ENCODE measurements around the gene TRPV6. TPM values are rescaled to one million over a fixed set of nuclear protein-coding genes. Genes with fewer than 3 reads are reported as not detected.

The TRPV6 gene
- total RNA-seq, 1 experiment from 2014 or later = 1.7 TPM

- TF ChIP-seq TCF7L2 (IDR thresholded peaks at IDR 0.05; ENCODE audit: borderline replicate concordance, extremely low read depth, insufficient read depth, insufficient read length) = no peak
- TF ChIP-seq EZH2 (IDR thresholded peaks at IDR 0.05) = no peak
- TF ChIP-seq EZH2phosphoT487 (IDR thresholded peaks at IDR 0.05; ENCODE audit: borderline replicate concordance) = no peak
- TF ChIP-seq, protein P1, sequence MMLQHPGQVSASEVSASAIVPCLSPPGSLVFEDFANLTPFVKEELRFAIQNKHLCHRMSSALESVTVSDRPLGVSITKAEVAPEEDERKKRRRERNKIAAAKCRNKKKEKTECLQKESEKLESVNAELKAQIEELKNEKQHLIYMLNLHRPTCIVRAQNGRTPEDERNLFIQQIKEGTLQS (IDR thresholded peaks at IDR 0.05) = no peak
- TF ChIP-seq RAD21 (IDR thresholded peaks at IDR 0.05; ENCODE audit: low read depth) = no peak
- no peak for TF ChIP-seq POLR2AphosphoS5 (IDR thresholded peaks at IDR 0.05; ENCODE audit: low read depth, low read length)
- no peak for TF ChIP-seq REST (IDR thresholded peaks at IDR 0.05; ENCODE audit: low read depth)
- TF ChIP-seq SRF (IDR thresholded peaks at IDR 0.05; ENCODE audit: low read depth) = no peak
Measured at GRCh38 chr7:142881586-142882337, 3.8 kb downstream of the TRPV6 start (continued).

DNA sequence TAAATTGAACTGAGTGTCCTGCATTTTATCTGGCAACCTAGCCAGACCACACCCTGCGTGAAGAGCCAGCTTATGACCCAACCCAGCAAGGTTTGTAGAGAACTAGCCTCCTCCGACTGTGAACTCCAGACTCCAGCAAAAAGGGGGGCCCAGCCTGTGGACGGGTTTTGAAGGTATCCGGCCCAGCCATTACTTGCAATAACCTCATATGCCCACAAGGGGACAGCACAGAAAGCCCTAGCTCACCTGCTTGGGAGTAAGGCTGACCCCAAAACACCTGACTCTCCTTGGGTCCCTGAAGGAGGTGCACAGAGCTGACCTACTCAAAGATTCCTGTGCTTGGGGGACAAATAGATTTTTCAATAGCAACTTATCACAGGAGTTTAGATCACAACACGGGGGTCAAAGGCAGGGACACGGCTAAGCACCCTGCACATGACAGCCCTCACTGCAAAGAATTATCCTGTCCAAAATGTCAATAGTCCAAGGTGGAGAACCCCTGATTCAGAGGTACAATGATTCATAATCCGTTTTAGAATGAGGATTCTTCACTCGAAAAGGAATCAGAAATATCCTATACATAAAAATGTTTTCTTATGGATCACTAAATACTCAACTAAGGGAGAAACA is 4.6 kb downstream of the TRPV6 start:
- RAD21 ChIA-PET (ENCODE audit: low non-redundant PET in 1 of 2, low total read pairs in 2 of 2, uncharacterized antibody in 2 of 2, unreplicated experiment in 2 of 2) = no interaction called here
- Histone ChIP-seq H3K9me3 (ENCODE audit: control insufficient read depth in 1 of 2, insufficient read depth in 1 of 2, low read depth in 1 of 2, low read length in 2 of 2) (no peaks in the 10 kb centered on the region), H3K4me2 (ENCODE audit: low read length) (no peak overlapping the region), H3K79me2 (ENCODE audit: insufficient read depth, low read length) (no peaks in the 10 kb centered on the region), H4K20me1 (ENCODE audit: insufficient read depth) (no peaks in the 10 kb centered on the region), H2AFZ (ENCODE audit: low read depth, low read length, poor library complexity, severe bottlenecking) (peak overlapping the region; percentile 79), H3K27me3 (ENCODE audit: insufficient read depth, low read length) (peaks cover 6% of the 10 kb centered on the region; the same call in 1 of the 2 replicates), H3K9me2 (ENCODE audit: insufficient read depth) (no peaks in the 10 kb centered on the region), H3K36me3 (ENCODE audit: control insufficient read depth in 1 of 2, insufficient read depth in 2 of 2, low read length in 2 of 2) (no peaks in the 10 kb centered on the region), H3K4me1 (ENCODE audit: control insufficient read depth in 1 of 2, insufficient read depth in 2 of 2, low read length in 2 of 2) (peaks cover 3 to 9% of the 10 kb centered on the region in 2 experiments; a peak in 3 of 4 replicates), H3K4me3 (replicated peaks in 1 of 2; ENCODE audit: low read depth in 1 of 2, low read length in 2 of 2) (no peak overlapping the region), H3K9ac (ENCODE audit: low read length) (no peak overlapping the region), H3K27ac (ENCODE audit: low read depth, low read length) (no peak overlapping the region)
- BruUV-seq (replicated peaks) = no TSS peak
- CTCF ChIA-PET = interaction anchor here (0.7 to 3.4 kb wide), 12 partner anchors 9 to 284 kb away, joined by 3 to 38 read pairs (median 6); no protein-coding TSS in a partner anchor
- intact Hi-C loops (cut with micrococcal nuclease) = loop anchor here (2.0 kb wide), 3 partner anchors 80 to 334 kb away; no protein-coding TSS in a partner anchor
- DNase-seq (ENCODE audit: low read depth, low spot score) = peak; percentile 37
- peak; percentile 74 for ATAC-seq
- POLR2A ChIA-PET = no interaction called here
- TF ChIP-seq RAD21 (IDR thresholded peaks at IDR 0.05; ENCODE audit: low read depth) (peak; percentile 70), FOSL1 (IDR thresholded peaks at IDR 0.05; ENCODE audit: low read depth) (no peak), SP1 (IDR thresholded peaks at IDR 0.05; ENCODE audit: low read depth) (no peak)
- TF ChIP-seq, protein P2, sequence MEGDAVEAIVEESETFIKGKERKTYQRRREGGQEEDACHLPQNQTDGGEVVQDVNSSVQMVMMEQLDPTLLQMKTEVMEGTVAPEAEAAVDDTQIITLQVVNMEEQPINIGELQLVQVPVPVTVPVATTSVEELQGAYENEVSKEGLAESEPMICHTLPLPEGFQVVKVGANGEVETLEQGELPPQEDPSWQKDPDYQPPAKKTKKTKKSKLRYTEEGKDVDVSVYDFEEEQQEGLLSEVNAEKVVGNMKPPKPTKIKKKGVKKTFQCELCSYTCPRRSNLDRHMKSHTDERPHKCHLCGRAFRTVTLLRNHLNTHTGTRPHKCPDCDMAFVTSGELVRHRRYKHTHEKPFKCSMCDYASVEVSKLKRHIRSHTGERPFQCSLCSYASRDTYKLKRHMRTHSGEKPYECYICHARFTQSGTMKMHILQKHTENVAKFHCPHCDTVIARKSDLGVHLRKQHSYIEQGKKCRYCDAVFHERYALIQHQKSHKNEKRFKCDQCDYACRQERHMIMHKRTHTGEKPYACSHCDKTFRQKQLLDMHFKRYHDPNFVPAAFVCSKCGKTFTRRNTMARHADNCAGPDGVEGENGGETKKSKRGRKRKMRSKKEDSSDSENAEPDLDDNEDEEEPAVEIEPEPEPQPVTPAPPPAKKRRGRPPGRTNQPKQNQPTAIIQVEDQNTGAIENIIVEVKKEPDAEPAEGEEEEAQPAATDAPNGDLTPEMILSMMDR (IDR thresholded peaks at IDR 0.05 in 2 of 3, conservative IDR thresholded peaks at IDR 0.05 in 1 of 3; ENCODE audit: borderline replicate concordance in 1 of 3, insufficient read depth in 1 of 3, low read depth in 2 of 3, low read length in 2 of 3) = peak; percentile 81 to 92 (median 90)
